ENCODE results near the gene SMARCA1.

SMARCA1 gene

DNA sequence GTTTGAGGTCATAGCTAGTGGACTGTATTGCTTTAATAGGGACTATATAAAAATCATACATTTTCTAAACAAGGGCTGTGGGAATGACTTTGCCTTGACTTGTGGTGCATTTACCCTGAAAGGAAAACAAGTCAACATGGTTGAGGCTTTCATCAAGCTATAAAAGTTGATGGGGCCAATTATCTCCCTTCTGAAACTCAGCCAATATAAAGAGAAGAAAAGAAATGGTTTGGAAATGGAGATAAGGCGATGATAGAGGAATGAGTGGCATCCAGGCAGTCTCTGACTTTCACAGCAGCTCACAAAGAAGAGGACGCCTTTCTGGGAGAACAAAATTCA, 118.7 kb downstream of the SMARCA1 start:
- TF ChIP-seq MYC (IDR thresholded peaks at IDR 0.05; ENCODE audit: low read depth, low read length) (no peak), POLR2A (IDR thresholded peaks at IDR 0.05; ENCODE audit: extremely low read depth, insufficient read length) (no peak), CTCF (IDR thresholded peaks at IDR 0.05; ENCODE audit: low read depth, low read length) (no peak)
- TF ChIP-seq, protein P1, sequence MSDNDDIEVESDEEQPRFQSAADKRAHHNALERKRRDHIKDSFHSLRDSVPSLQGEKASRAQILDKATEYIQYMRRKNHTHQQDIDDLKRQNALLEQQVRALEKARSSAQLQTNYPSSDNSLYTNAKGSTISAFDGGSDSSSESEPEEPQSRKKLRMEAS (IDR thresholded peaks at IDR 0.05; ENCODE audit: low read depth, low read length): no peak
- no peak overlapping the region for H3K4me3 ChIP-seq (ENCODE audit: low read depth, low read length)
- no peak for DNase-seq (ENCODE audit: low read depth)

DNA sequence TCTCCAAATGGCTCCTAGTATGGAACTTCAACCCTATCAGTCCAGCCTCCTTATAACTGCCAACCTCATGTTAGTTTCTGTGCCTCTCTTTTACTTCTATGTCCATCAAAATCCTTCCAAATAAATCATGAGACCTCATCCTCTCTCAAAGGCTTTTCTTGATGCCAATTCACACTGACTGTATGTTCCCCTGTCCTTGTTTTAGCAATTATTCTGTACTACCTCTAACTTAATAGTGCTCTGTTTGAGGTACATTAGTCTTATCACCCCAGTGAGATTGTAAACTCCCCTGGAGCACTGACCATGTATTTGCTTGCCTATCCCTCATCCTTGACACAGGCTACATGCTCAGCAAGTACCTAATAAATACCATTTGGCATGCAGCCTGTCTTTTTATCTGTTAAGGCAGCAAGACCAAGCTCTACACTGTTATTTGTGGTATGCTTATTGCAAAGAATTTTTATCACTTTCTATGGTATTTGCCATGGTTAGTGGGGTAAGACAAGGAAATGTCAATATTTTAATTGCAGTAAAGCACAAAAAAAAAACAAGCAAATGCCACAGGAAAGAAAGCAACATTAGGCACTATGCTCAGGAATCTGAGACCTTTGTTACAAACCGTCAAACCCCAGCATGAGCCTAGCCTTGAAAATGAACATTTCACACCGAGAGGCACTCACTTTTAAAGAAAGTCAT, 119.2 kb downstream of the SMARCA1 start:
- TF ChIP-seq, protein P1 (IDR thresholded peaks at IDR 0.05; ENCODE audit: low read depth, low read length): no peak
- no peak for TF ChIP-seq POLR2A (IDR thresholded peaks at IDR 0.05; ENCODE audit: extremely low read depth, insufficient read length)
- no peak for TF ChIP-seq MYC (IDR thresholded peaks at IDR 0.05; ENCODE audit: low read depth, low read length)
- no peak overlapping the region for H3K4me3 ChIP-seq (ENCODE audit: low read depth, low read length)
- DNase-seq (ENCODE audit: low read depth): no peak

Measured in NB4 (cell line).